Measurements from ENCODE around the gene NUPR2.
A peak's percentile ranks its signal among the peaks of the same experiment; 100 is the strongest.
"Not testable (repeated sequence)": the region's sequence is repeated elsewhere in the genome, so short reads cannot be mapped to it uniquely, and the experiment has no call there.

The NUPR2 gene

GRCh38 chr7:56105508-56105907, 10.7 kb downstream of the NUPR2 start:
- H3K36me3 ChIP-seq (ENCODE audit: control insufficient read depth, insufficient read depth, low read length): no peaks in the 10 kb centered on the region
- H3K27me3 ChIP-seq (ENCODE audit: control insufficient read depth, insufficient read depth, low read length): no peaks in the 10 kb centered on the region

GRCh38 chr7:56104138-56104537, 12.1 kb downstream of the NUPR2 start:
- not testable (repeated sequence) for H3K9ac ChIP-seq (ENCODE audit: low read depth, low read length); H3K4me3 ChIP-seq (ENCODE audit: low read depth, low read length); H3K9me3 ChIP-seq (ENCODE audit: control insufficient read depth, insufficient read depth, low read length); H3K4me1 ChIP-seq (ENCODE audit: control insufficient read depth, insufficient read depth, low read length); H3K27me3 ChIP-seq (ENCODE audit: control insufficient read depth, insufficient read depth, low read length); H3K36me3 ChIP-seq (ENCODE audit: control insufficient read depth, insufficient read depth, low read length)

More at GRCh38 chr7:56105508-56105907, 10.7 kb downstream of the NUPR2 start:
- no peak overlapping the region for H3K9ac ChIP-seq (ENCODE audit: low read depth, low read length)
- H3K9me3 ChIP-seq (ENCODE audit: control insufficient read depth, insufficient read depth, low read length): peaks cover 5% of the 10 kb centered on the region
- peak overlapping the region; percentile 56 for H3K4me3 ChIP-seq (ENCODE audit: low read depth, low read length)
- no peaks in the 10 kb centered on the region for H3K4me1 ChIP-seq (ENCODE audit: control insufficient read depth, insufficient read depth, low read length)

- H3K9me3 ChIP-seq (ENCODE audit: control insufficient read depth, insufficient read depth, low read length): peaks cover 5% of the 10 kb centered on the region
- no peaks in the 10 kb centered on the region for H3K36me3 ChIP-seq (ENCODE audit: control insufficient read depth, insufficient read depth, low read length)
- H3K27me3 ChIP-seq (ENCODE audit: control insufficient read depth, insufficient read depth, low read length): no peaks in the 10 kb centered on the region
- no peak overlapping the region for H3K4me3 ChIP-seq (ENCODE audit: low read depth, low read length)
- H3K4me1 ChIP-seq (ENCODE audit: control insufficient read depth, insufficient read depth, low read length): no peaks in the 10 kb centered on the region
- H3K9ac ChIP-seq (ENCODE audit: low read depth, low read length): no peak overlapping the region
These were observed 16.6 kb downstream of the NUPR2 start for GRCh38 chr7:56099653-56100052.

GRCh38 chr7:56098187-56099008, 17.8 kb downstream of the NUPR2 start:
- not testable (repeated sequence) for H3K36me3 ChIP-seq (ENCODE audit: control insufficient read depth, insufficient read depth, low read length); H3K9me3 ChIP-seq (ENCODE audit: control insufficient read depth, insufficient read depth, low read length); H3K9ac ChIP-seq (ENCODE audit: low read depth, low read length); H3K4me1 ChIP-seq (ENCODE audit: control insufficient read depth, insufficient read depth, low read length); H3K27me3 ChIP-seq (ENCODE audit: control insufficient read depth, insufficient read depth, low read length); H3K4me3 ChIP-seq (ENCODE audit: low read depth, low read length)

GRCh38 chr7:56097700-56098099, 18.5 kb downstream of the NUPR2 start:
- Histone ChIP-seq H3K36me3 (ENCODE audit: control insufficient read depth, insufficient read depth, low read length) (no peaks in the 10 kb centered on the region), H3K27me3 (ENCODE audit: control insufficient read depth, insufficient read depth, low read length) (no peaks in the 10 kb centered on the region), H3K9ac (ENCODE audit: low read depth, low read length) (no peak overlapping the region), H3K4me3 (ENCODE audit: low read depth, low read length) (no peak overlapping the region), H3K9me3 (ENCODE audit: control insufficient read depth, insufficient read depth, low read length) (peaks cover 5% of the 10 kb centered on the region), H3K4me1 (ENCODE audit: control insufficient read depth, insufficient read depth, low read length) (no peaks in the 10 kb centered on the region)

GRCh38 chr7:56092789-56093531, 23.3 kb downstream of the NUPR2 start, which contains the start of gene PHKG1:
Gene PHKG1, minus strand, starts transcription at chr7:56092952. Its CDS starts 4,011 bp downstream, at chr7:56088941.
- Histone ChIP-seq H3K4me3 (ENCODE audit: low read depth, low read length) (no peak within 1 kb of the TSS), H3K4me1 (ENCODE audit: control insufficient read depth, insufficient read depth, low read length) (no peaks in the 10 kb centered on the region), H3K9ac (ENCODE audit: low read depth, low read length) (no peak within 1 kb of the TSS), H3K36me3 (ENCODE audit: control insufficient read depth, insufficient read depth, low read length) (no peaks in the 10 kb centered on the region), H3K9me3 (ENCODE audit: control insufficient read depth, insufficient read depth, low read length) (no peaks in the 10 kb centered on the region), H3K27me3 (ENCODE audit: control insufficient read depth, insufficient read depth, low read length) (no peaks in the 10 kb centered on the region)

GRCh38 chr7:56092388-56092787, 23.8 kb downstream of the NUPR2 start:
- not testable (repeated sequence) for H3K9me3 ChIP-seq (ENCODE audit: control insufficient read depth, insufficient read depth, low read length); H3K27me3 ChIP-seq (ENCODE audit: control insufficient read depth, insufficient read depth, low read length); H3K4me3 ChIP-seq (ENCODE audit: low read depth, low read length); H3K9ac ChIP-seq (ENCODE audit: low read depth, low read length); H3K36me3 ChIP-seq (ENCODE audit: control insufficient read depth, insufficient read depth, low read length); H3K4me1 ChIP-seq (ENCODE audit: control insufficient read depth, insufficient read depth, low read length)

- no peaks in the 10 kb centered on the region for H3K27me3 ChIP-seq (ENCODE audit: control insufficient read depth, insufficient read depth, low read length)
- H3K4me1 ChIP-seq (ENCODE audit: control insufficient read depth, insufficient read depth, low read length): no peaks in the 10 kb centered on the region
- no peak overlapping the region for H3K9ac ChIP-seq (ENCODE audit: low read depth, low read length)
These were observed 24.6 kb downstream of the NUPR2 start for GRCh38 chr7:56091591-56091990.

GRCh38 chr7:56087445-56087844, 28.8 kb downstream of the NUPR2 start:
- no peaks in the 10 kb centered on the region for H3K36me3 ChIP-seq (ENCODE audit: control insufficient read depth, insufficient read depth, low read length)
- H3K9me3 ChIP-seq (ENCODE audit: control insufficient read depth, insufficient read depth, low read length): no peaks in the 10 kb centered on the region
- no peak overlapping the region for H3K9ac ChIP-seq (ENCODE audit: low read depth, low read length)
- no peak overlapping the region for H3K4me3 ChIP-seq (ENCODE audit: low read depth, low read length)
- H3K4me1 ChIP-seq (ENCODE audit: control insufficient read depth, insufficient read depth, low read length): no peaks in the 10 kb centered on the region
- no peaks in the 10 kb centered on the region for H3K27me3 ChIP-seq (ENCODE audit: control insufficient read depth, insufficient read depth, low read length)

More at GRCh38 chr7:56091591-56091990, 24.6 kb downstream of the NUPR2 start:
- Histone ChIP-seq H3K4me3 (ENCODE audit: low read depth, low read length) (no peak overlapping the region), H3K36me3 (ENCODE audit: control insufficient read depth, insufficient read depth, low read length) (no peaks in the 10 kb centered on the region), H3K9me3 (ENCODE audit: control insufficient read depth, insufficient read depth, low read length) (no peaks in the 10 kb centered on the region)

GRCh38 chr7:56086761-56087160, 29.5 kb downstream of the NUPR2 start:
- Histone ChIP-seq H3K9ac (ENCODE audit: low read depth, low read length) (no peak overlapping the region), H3K27me3 (ENCODE audit: control insufficient read depth, insufficient read depth, low read length) (no peaks in the 10 kb centered on the region), H3K4me3 (ENCODE audit: low read depth, low read length) (no peak overlapping the region), H3K36me3 (ENCODE audit: control insufficient read depth, insufficient read depth, low read length) (no peaks in the 10 kb centered on the region), H3K4me1 (ENCODE audit: control insufficient read depth, insufficient read depth, low read length) (no peaks in the 10 kb centered on the region), H3K9me3 (ENCODE audit: control insufficient read depth, insufficient read depth, low read length) (no peaks in the 10 kb centered on the region)

- no peaks in the 10 kb centered on the region for H3K4me1 ChIP-seq (ENCODE audit: control insufficient read depth, insufficient read depth, low read length)
- no peak overlapping the region for H3K4me3 ChIP-seq (ENCODE audit: low read depth, low read length)
- peaks cover 12% of the 10 kb centered on the region for H3K36me3 ChIP-seq (ENCODE audit: control insufficient read depth, insufficient read depth, low read length)
- no peaks in the 10 kb centered on the region for H3K9me3 ChIP-seq (ENCODE audit: control insufficient read depth, insufficient read depth, low read length)
- H3K9ac ChIP-seq (ENCODE audit: low read depth, low read length): no peak overlapping the region
- H3K27me3 ChIP-seq (ENCODE audit: control insufficient read depth, insufficient read depth, low read length): no peaks in the 10 kb centered on the region
These were observed 32.9 kb downstream of the NUPR2 start for GRCh38 chr7:56083150-56083785.

Data from iPS-15b (cell line).